GM19452 (cell line): ENCODE data around the gene MFRP.

ENCODE experiments used
- ATAC-seq: cut with Tn5 transposase; IDR thresholded peaks from one replicate; pipeline ENCODE4 v1.9.1; 2021; ENCODE audit not compliant: unreplicated experiment

Gene MFRP

GRCh38 chr11:119338965-119339588 lies 7.4 kb downstream of the MFRP start:
- no peak for ATAC-seq

DNA sequence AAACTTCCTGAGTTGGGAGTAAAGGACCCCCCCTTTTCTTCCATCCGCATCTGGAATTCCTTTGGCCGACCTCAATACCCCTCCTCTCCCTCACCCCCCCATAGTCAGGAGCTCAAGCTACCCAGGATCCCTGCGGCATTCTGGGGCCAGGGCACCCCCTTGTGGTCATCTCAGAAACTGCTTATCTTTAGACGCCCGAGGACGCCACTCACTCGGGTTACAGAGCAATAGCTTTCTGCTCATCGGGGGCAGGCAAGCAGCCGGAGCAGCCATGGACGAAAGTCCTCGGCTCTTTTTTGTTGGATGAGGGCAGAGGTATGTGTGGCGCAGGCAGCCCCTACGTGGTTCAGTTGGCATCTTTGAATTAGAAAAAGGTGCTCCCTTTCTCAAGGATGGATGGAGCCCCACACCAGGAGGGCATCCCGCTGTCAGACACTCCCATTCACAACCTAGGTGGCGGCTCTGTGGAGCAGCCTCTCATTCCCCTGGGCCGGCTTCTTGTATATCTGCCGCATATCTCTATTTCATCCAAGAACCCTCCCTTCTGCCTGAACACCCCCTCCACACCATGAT lies 8.1 kb downstream of the MFRP start:
- ATAC-seq = no peak

DNA sequence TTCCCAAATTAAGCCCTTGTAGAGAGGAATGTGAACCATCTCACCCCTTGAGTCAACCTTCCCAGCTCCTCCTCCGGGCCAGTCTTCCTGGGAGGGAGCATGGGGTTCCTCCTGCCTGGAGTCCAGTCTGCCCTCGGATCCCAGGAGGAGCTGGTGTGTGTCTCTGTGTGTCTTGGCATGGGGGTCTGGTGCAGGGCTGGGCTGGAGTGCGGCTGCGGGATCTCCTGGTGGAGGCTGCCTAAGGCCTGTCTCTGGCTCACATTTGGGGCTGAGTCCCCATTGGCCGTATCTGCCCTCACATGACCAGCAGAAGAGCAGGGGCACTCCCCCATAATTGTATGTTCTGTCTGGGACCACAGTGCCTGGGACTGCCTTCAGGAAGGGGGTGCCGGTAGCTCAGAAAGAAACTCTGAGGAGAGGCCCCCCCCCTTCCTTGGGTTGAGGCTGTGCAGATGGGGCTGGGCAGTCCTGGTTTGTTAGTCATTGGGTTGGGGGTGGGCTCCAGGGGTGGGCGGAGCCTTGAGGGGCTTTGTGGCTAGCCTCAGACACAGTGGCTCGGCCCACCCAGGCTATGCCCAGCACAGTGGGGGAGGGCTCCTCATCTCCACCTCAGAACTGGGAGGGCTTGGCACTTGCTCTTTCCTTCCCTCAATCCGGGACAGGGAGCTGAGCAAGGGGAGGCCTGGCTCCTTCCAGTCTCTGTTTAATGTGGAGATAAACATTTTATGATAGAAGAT lies 8.8 kb downstream of the MFRP start:
- ATAC-seq = no peak

DNA sequence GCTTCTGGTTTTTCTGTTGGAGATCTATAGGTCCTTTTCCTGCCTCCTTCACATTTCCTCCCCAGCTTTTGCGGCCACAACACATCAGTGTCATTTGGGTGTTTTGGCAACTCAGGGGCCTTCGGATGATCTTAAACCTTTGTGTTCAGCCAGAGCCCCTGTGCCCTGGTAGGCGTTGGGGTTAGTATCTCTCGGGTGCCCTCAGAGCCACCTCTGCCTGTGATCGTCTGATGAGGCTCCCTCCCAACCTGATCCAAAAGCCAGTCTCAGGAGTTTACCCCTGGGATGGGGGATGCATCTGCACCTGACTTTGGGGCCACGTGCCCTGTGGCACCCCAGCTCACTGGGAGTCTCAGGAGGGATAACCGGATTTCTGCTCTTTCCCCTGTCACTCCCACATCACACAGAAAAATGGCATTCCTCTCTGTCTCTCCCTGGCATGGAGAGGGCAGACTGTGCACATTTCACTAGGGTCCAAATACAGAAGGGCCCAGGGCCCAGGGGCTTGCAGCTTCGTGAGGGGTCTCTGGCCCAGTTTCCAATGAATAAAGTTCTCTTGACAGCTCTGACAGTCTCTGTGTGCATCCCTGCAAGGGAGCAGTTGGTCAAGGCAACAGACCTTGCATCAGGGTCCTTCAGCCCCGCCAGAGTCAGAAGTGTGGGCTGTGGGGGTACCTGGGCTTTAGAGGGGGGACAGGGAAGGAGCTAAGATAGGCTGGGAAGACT lies 9.6 kb downstream of the MFRP start:
- no peak for ATAC-seq

- no peak for ATAC-seq
Observed at GRCh38 chr11:119335655-119336543, 10.6 kb downstream of the MFRP start.

DNA sequence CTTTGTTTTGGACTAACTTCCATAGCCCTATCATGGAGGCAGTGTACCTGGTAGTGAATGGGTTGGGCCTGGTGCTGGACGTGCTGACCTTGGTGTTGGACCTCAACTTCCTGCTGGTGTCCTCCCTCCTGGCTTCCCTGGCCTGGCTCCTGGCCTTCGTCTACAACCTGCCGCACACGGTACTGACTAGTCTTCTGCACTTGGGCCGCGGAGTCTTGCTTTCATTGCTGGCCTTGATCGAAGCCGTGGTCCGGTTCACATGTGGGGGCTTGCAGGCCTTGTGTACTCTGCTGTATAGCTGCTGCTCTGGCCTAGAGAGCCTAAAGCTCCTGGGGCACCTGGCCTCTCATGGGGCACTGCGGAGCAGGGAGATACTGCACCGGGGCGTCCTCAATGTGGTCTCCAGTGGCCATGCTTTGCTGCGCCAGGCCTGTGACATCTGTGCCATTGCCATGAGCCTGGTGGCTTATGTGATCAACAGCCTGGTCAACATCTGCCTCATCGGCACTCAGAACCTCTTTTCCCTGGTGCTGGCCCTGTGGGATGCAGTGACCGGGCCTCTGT lies 11.3 kb downstream of the MFRP start:
- ATAC-seq = no peak

- peak; percentile 97 for ATAC-seq
Observed at GRCh38 chr11:119334174-119334930, 12.2 kb downstream of the MFRP start, which contains the start of gene RNF26. Gene RNF26, plus strand, starts transcription at chr11:119334527. Its CDS starts 596 bp downstream, at chr11:119335123.

- no peak for ATAC-seq
Observed at GRCh38 chr11:119332111-119332765, 14.3 kb downstream of the MFRP start.

- no peak for ATAC-seq
Observed at GRCh38 chr11:119330237-119330636, 16.3 kb downstream of the MFRP start.

DNA sequence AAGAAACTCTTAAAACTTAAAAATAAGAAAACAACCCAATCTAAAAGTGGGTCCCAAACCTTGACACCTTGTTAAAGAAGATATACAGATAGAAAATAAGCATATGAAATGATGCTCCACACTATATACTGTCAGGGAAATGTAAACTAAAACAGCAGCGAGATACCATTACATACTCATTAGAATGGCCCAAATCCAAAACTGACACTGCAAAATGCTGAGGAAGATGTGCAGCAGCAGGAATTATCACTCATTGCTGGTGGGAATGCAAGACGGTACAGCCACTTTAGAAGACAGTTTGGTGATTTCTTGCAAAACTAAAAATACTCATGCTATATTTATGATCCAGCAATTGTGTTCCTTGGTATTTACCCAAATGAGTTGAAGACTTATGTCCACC lies 17.2 kb downstream of the MFRP start:
- no peak for ATAC-seq

DNA sequence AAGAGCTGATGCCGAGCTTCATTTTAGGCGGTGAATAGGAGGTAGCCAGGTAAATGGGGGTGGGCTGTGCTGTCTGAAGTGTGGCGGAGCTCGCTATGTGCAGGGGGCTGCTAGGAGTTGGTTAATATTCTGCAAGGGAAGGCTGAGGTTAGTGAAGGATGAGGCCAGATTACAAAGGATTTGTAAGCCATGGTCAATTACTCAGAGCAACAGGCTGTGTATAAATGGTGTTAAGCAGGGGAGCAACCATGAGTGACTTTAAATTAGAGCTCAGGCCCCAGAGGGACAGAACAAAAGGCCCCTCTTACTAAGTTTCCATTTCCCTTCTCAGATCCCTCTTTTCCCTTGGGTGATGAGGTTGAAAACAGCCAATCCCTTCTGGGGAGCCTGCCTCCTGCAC lies 22.3 kb downstream of the MFRP start:
- no peak for ATAC-seq

DNA sequence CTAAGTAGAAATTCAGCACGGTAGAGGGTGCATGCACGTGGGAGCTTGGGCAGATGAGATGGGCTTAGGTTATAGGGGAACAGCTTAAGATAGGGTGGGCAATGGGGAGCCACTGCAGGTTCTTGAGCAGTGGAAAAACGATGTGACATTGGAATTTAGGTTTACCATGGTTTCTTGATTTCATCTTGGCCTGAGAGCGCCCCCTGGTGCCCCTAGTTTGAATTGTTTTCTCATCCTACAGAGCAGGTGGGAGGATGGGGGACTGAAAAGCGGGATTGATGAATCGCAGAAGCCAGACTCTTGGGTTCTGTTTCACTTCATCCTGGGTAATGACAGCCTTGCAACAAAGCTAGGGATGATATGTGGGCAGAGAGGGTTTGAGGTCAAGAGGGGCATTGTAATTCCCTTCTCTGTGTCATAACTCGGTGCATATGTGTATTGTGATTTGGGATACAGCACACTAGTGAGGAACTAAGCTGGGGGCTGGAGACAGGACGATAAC lies 22.9 kb downstream of the MFRP start:
- ATAC-seq = no peak

DNA sequence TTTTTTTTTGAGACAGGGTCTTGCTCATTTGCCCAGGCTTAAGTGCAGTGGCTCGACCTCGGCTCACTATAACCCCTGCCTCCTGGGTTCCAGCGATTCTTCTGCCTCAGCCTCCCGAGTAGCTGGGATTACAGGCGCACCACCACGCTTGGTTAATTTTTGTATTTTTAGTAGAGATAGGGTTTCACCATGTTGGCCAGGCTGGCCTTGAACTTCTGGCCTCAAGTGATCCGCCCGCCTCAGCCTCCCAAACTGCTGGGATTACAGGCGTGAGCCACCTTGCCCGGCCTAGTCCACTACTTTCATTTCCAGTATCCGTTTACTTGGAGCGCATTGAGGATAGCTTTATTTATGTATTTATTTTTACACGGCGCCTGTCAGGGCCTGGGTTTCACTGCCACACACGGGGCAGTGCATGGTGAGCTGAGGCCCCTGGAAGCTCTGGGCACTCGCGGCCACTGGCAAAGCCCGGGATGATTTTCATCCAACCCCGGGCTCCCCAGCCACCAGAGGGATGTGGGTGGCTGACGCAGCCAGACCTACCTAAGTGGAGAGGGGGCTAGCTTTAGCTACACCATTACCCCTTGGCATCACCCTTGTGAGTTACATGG lies 23.5 kb downstream of the MFRP start:
- no peak for ATAC-seq

DNA sequence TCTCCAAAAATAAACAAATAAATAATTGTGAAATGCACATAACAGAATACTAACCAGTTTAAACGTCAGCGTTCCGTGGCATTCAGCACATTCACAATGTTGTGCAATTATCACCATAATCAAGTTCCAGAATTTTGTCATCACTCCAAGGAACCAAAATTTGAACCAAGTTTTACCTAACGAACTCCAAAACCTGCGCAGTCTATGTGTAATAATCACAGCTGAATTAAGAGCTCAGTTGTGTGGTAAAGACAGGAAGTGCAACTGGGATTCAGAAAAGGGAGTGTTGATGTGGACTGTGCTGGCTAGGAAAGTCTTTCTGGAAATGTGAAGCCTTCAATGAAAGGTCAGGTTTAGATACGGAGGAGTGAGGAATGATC lies 24.2 kb downstream of the MFRP start:
- ATAC-seq = no peak

DNA sequence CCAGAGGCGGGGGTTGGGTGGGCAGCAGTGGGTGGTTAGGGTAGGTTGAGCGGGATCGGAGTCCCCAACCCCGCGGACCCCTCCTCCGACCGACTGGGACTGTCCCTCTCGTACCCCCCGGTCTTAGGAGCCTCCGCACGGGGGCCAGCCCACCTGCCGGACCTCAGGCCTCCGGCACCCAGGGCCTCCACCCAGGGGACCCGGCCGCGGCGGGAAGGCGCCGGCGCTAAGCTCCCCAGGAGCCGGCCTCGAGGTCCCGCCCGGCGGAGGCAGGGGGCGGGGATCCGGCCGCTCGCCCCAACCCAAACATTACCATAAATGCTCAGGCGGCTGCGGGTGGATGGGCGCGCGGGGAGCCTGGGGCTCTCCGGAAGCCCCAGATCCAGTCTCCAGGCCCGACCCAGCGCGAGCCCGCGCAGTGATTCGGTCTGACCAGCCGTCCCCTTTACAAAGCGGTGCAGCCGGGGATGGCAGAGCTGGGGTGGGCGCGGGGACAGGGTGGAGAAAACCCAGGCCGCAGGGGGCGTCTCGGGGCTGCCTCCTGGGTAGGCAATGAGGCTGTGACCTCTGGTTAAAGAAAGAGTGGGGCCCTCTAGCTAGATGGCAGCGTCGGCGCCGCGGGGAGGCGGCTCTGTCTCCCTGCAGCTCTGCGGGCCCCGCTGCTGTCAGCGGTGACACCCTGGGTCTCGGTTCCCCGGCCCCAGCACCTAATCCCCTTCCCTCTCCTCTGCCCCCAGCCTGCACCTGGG lies 25.6 kb downstream of the MFRP start:
- ATAC-seq = peak; percentile 56

DNA sequence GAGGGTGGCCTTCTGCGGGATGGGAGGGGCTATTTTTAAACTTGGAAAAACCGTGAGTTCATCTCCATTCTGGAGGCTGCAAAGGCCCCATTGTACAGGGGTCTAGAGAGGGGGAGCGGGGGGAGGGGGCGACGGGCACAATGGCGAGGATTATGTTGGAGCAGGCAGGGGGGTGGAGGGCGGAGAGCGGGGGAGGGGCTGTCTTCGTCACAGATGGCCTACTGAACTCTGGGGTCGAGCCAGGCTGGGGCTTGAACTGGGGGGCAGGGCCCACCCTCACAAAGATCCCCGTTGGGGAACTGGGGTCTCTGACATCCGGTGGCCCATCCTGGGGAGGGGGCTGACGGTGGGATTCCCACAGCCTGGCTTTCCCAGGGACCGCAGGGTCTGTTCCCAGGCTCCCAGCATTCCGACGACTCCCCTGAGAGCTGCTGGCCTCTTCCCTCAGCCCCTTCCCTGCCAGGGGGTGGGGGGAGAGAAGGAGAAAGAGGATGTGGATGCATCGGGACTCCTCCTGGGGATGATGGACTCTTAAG lies 26.2 kb downstream of the MFRP start:
- ATAC-seq = no peak

- no peak for ATAC-seq
Observed at GRCh38 chr11:119319700-119320239, 26.7 kb downstream of the MFRP start.
